GM18861 (cell line): ENCODE results near the gene MEIKIN.

Source experiments
- ATAC-seq: cut with Tn5 transposase; IDR thresholded peaks from one replicate; pipeline ENCODE4 v1.9.1; 2021; ENCODE audit not compliant: unreplicated experiment

The MEIKIN gene, protein sequence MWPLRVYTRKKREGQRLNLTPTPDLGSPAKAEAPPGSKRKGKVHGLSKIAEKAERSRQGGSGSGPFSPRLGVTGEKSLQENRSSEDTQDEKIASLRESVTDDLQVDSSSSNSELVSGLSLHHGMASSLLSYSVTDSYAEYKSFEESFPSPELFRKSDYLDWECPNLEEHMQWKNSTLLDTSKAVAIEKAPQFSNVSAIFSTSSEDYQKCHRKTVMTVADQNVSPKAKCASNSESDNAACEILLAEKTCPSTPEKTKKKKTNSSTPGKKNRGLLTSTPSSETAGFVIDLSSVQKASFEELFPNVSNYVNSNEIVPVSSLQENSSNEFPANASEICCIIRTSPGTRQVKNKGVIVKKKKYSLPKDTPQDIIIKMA

DNA sequence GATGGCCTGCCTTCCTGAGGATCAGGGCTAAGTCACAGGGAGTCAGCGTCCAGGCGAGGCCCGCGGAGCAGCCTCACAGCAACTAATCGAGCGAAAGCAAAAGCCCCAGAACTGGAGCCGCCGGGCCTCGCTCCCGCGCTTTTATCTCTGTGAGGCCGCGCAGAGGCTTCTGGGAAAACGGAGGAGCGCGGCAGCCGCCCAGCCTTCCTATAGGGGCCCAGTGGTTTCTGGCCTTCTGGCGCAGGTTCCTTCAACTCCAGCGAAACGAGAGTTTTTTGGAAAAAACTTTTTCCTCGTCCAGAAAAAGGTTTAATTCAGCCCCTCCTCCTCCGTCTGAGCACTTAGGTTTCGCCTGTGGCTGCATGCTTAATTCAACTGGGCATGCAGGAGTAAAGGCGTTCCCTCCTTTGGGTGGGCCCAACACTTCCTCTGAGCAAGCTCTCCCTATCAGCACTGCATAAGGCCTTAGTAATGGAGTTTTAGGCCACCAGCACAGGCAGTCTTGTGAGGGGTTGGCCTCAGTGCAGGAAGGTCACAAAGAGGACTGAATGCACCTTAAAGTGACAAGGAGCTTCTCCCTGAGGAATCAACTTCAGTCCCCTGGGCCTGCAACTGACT, at the start of gene MEIKIN:
Gene MEIKIN (minus strand): TSS at position 113 of the 618 bp plus-strand sequence. CDS start 158 bp downstream, outside the sequence.
- no peak for ATAC-seq

DNA sequence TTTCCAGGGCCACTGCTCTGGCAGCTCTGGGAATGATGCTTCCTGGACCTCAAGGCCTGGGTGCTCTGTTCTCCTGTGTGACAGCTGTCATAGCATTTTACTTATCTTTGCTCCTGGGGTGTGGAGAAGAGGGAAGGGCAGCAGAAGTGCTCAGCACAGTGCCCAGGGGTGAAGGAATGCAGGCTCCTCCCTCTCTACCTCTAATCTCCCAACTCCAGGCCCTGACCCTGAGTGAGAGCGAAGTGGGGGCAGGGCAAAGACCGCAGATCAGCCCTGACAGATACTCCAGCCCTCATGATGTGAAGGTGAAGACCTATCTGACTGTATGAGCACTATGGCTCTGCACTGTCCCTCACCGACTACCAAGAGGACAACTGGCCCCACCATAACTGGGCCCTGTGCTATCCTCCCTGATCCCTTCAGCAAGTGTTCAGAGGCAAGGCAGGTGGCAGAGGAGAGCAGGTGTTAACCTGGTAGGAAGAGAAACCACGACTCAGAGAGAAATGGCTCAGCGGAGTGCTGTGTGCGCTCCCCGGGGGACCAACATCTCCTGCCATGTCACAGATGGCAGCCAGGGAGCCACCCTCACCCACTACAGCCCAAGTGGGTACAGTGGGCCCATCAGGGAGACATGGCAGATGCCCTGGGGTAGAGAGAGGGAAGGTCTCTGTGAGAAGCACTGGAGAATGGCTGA, 49.2 kb upstream of the MEIKIN start:
- ATAC-seq, result no peak

DNA sequence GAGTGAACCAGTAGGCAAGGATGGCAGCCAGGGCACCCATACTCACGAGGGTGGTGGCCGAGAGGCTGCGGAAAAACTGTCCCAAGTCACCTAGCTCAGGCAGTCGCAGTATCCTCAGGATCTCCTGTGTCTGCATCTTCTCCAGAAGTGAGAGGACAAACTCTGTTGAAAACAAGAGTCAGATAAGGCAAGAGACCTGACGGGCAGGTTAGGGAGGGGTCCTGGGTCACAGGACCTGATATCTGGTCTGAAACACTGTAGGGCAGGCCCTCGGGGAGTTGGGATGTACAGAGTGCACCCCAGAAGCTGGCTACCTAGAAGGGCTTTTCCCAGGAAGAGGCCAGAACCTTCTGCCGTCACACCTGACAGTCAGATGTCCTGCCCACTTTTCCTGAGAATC, 48.6 kb upstream of the MEIKIN start:
- no peak for ATAC-seq

DNA sequence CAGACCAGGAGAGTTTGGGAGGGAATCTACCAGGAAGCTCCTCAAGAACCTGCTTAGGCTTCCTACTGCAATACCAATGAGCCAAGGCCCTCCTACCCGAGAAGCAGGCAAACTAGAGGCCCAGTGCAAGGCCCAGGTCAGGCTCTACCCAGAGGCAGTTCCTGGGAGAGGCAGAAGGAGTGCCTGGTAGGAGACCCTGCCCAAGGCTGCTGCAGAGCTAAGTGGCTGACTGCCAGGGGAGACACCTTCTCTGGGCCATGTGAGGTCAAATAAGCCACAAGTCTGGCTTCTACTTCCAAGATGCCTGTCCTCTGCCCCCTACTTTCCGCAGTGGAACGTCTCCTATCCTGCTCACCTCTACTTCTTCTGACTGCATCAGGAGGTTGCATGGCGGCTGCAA, 48.2 kb upstream of the MEIKIN start:
- ATAC-seq, result no peak

DNA sequence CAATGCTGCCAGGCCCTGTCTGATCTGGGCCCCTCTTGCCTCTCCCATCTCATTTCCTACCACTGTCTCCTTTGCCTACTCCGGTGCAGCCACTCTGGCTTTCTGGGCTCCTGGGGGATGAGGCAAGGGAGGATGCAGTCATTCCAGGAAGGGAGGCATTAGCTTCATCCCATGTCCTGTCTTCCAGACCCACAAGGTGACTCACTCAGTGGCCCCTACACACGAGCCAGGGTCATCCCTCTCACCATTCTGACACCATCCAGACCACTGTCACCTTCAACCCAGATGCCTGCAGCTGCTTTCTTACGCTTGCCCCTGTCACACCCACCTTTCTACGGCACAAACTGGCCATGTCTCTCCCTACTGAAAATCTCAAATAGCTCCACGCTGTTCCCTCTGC, 46.9 kb upstream of the MEIKIN start:
- no peak for ATAC-seq

DNA sequence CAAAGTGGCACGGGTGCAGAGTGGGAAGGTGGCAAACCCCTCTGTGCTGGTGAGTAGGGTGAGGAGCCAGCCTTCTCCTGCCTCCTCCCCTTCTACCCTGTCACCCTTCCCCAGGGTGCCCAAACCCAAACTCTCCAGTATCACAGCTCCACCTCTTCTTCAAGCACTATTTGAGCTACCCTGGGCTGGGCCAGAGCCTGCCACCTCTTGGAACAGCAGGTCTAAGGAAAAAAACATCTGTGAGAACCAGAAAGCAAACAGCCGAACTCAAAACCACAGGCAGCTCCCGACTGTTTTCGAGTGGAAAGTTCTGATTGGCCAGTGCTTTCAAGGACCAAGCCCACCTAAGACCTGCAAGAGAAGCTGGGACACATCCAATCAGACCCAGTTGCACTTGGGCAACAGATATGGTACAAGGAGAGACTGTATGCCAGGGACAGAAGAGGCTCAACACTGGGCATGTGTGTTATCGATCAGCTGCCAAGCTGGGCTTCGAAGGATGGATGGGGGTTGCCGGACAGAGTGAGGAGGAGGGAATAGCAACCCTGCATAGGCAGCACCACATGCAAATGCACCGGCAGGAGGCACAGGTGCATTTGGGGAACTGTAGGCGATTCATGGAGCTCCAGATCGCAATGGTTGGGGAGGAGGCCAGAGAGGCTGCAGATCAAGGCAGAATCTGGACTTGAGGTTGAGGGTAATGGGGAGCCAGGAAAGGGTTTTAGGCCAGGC, 46.3 kb upstream of the MEIKIN start:
- ATAC-seq, result no peak

DNA sequence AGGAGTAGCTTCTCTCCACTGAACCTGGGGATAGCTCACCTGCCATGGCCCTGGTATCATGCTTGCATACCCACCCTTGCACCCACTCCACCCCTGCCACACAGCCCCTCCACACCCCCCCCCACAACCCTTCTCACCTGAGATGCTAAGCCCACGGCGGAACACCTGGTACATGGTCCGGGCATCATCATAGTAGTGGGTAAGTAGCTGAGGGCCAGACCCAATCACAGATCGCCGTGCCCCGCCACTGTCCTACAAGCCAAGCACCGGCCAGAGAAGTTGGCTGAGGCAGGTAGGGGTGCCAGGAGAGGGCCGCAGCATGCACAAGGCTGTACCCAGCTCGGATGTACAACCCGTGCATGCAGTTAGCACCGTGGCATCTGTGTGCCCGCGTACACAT, 45.3 kb upstream of the MEIKIN start:
- no peak for ATAC-seq

DNA sequence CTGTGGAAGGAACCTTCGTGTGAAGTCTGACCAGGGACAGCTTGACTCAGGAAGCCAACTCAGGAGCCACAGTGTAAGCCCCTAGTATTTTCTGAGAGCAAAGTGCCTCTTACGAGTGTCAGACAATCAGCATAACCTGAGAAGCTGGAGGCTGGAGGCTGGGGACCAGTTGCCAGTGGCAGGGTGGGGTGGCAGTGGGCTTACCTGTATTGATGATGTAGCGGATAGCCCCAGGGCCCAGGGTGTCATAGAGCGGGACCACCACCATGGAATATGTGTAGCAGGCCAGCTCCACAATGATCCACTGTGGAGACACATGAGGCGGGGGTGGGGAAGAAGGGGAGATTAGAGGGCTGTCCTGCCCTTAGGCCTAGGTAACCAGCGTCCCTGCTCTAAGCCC, 43.1 kb upstream of the MEIKIN start:
- no peak for ATAC-seq

DNA sequence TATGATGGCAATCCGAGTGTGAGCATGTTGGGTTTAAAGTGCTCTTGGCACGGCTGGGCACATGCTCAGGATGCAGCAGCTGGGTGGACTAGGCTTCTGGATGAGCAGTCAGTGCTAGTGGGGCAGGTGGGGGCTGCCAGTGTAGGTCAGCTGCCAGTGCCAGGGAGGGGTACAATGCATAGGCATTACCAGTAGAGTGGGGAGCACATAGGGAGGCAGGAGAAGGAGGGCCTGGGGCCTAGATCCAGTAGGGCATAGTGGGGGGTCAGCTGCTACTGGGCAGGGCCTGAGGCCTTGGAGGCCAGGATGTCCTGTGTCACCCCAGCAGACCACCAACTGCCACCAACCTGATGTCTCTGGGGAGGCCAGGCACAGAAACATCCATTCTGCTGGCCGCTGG, 41.8 kb upstream of the MEIKIN start:
- no peak for ATAC-seq

DNA sequence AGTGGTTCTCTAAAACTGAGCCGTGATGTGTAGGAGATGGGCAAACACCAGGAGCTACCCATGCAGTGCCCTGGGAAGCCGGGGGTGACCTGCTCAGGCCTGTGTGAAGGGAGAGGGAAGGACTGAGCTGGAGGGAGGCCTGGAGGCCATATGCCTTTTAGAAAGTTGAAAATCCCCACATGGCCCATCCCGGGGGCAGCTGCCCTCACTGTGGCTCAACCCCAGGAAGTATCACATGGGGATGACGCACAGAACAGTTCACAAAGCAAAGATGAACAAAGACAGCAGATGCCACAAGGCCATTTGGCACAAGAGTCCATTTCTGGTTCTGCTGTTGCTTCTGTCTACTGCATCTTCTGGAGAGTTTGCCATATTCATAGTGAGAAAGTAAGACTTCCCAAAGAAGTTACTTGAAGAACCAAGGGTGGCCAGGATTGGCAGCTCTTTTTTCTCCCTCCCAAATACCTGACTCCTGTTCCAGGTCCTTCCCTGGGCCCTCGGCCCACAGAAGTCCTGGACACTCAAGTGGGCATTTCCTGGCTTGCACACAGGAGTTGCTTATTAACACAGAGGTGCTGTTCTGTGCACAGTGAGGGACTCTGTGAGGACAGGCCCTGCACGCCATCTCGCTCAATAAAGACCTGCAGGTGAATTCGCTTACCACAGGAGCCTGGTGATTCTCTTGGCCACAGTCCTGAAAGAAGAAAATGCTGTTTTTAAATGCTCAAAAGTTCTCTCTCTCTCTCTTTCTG, 40.9 kb upstream of the MEIKIN start:
- ATAC-seq, result no peak

DNA sequence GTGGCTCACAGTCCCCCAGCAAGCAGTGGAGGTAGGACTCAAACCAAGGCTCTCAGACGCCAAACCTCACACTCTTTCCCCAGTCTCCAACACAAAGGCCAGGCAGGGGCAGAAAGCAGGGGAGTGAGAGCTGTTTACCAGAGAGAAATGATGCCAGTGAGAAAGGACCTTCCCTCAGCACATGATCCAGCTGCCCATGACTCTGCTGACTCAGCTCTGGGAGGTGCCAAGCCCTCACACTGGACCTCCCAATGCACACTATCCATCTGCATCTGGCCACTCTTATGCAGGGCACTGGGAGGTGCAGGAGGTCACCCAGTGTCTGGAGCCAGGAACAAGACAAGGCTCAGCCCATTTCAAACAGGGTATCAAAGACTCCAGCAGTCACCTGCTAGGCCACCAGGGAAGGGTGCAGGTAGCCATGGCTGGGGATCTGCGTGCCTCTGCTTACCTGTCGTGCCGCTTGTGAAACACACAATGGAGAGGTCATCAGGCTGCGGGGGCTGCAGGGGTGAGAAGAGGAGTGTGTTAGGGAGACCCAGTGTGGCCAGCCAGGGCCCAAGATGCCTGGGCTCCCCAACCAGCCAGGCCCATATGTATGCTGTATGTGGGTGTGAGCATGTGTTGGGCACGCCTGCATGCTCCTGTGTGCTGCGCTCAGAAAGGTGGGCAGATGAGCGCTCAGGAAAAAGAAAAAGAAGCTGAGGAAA, 39.6 kb upstream of the MEIKIN start:
- ATAC-seq, result no peak

DNA sequence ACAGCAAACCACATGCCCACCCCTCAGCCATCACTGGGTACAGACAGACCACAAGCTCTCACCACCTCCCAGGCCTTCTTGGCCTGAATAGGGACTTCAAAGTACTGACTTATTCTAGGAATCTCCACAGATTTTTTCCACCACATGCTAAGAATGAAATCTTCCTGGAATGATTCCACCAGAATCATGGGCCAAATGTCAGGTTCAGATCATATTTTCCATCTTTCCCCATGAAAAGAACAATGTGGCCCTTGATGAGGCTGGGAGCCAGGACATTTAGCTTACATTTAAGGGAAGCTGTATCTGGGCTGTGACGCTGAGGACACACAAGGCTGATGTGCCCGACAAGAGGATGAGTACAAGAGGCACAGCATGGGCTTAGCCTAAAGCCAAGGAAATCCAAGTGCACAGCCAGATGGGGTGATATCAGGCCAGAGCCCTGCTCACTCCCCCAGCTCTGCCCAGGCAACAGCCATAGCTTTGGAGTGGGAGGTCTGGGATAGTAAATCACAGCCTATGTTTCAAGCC, 37.8 kb upstream of the MEIKIN start:
- ATAC-seq, result no peak

DNA sequence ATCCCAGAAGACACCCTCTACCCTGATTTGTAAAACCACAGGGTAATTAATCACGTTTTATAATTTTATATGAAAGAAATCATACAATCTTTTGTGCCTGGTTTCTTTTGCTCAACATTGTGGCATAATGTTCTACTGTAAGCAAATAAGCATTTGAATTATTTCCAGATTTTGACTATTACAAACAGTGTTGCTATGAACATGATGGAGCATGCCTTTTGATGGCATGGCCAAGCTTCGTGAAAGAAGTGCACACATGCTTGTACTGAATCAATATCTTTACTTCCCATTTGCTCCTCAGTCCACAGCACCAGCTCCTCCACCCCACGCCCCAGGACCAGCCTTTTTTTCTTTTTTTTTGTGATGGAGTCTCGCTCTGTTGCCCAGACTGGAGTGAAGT, 36.1 kb upstream of the MEIKIN start:
- ATAC-seq, result no peak

DNA sequence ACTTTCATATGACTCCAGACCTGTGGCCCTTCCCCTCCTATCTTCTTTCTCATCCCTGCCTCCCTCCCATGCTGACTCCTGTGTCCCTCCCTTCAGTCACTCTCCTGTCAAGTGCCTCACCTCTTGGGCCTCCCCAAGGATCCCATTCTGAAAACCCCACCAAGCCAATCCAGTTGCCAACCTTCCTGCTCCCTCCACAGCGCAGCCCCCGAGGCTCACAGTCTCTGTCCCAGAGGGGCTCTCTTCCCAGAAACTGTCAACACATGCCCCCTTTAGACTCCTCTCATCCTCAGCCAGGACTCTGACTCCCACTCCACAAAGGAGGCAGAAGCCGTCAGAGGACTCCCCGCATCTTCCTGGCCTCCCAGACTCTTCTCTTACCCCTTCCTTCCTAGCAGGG, 35.2 kb upstream of the MEIKIN start:
- no peak for ATAC-seq

DNA sequence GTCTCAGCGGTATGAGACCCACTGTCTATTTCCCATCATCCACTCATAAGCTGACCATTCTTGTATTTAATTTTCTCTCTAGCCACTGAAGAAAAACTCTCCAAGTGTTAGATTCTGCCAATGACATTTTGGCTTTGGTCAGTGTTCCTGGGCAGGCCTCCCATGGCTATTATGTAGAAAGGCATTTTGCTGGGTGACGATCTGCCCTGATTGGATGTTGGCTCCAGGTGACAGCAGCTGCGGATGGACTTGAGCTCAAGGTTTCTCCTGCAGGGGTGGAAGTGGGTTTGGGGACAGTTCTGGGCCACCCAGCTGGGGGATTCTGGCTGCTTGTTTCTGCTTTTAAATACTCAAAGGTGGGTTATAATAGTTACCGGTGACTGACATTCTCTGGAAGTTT, 34.4 kb upstream of the MEIKIN start:
- ATAC-seq, result no peak

DNA sequence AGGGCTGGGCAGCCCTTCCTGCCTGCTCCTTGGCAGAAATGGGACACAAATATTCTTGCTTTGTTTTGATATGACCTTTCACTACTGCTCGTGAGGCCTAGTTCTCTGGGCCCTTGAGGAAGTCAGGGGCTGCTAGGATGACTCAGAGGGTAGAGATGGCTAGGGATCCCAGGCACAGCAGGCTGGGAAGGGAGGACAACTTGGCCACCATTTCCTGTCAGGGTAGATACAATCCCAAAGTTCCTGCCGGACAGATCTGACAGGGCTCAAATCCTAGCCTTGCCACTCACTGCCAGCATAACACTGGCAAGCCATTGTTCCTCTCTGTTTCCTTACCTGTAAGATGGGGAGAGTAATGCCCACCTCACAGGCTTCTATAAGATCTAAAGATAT, 31.7 kb upstream of the MEIKIN start:
- no peak for ATAC-seq

DNA sequence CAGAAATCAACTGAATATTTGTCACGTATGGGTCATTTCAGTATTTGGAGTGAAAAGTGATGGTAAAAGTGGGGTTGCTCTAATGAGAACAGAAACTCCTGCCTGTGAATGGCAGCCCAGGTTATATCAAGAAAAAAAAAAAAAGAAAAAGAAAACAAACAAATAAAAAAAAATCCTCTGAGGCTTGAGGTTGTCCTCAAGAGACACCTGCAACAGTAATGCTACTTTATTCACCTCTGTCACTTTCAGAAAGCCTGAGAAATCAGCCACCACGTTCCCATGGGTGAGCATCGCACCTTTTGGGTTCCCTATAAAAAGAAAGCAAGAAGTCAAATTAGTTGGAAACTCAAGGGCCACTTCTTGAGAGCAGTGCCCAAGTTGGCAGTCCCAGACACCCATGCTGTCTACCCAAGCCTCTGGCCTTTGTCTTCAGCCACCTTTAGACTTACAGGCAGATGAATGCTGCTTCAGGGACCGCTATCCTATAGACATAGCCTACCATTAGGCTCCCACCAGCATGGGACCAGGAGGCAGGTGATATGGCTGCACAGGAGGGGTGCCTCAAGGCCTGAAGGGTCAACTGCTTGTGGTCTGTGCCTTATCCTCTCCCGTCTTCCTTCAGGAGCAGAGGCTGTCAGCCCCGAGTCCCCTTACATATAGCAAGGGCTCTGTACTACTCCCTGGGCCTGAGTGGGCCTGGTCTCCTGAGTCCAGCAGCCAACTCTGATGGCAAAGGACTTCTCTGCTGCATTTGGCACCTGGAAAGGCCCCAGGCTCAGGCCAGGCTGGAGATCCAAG, 31.1 kb upstream of the MEIKIN start:
- ATAC-seq, result no peak

DNA sequence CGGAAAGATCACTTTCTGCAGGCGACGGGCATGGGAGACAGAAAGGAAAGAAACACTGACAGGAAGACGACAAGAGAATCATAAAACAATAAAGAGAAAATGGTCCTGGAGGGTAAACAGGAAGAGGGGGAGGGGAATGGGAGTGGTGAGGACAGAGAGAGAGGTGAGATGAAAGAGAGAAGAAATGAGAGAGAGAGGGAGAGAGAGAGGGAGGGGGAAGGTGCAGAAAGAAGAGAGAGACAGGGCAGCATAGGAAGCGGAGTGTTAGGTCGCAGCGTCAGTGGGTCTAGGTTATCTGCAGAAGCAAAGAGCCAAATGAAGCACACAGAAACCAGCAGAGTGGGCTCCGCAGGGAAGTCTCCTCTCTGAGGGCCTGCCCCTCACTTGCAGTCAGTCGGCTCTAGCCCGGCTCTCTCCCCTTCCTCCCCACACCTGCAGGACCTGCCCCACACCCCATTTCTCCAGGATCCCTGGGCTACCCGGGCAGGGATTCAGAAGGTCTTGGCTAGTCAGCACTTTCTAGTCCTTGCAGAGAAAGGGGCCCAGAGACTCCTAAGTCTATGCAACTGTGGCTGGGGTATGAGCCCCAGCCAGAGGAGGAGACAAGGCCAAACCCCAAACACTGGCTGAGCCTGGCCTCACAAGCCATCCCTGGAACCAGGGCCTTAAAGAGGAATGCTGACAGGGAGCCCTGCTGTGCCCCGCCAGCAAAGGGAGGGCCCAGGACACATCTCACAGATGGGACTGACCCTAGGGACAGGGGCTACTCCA, 29.7 kb upstream of the MEIKIN start:
- ATAC-seq, result no peak

DNA sequence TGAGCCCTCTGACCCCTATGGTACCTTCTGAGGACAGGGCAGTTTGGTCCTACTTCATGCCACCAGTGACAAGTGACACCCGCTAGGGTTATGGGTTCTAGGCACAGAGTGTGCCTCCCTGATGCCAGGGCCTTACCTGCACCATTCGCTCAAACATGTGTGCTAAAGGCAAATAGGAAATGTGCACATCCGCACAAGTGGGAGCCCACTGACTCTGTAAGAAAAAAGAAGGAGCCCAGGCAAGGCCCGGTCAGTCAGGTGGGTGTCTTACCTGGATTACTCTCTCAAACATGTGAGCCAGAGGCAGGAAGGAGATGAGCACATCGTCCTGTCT, 29.1 kb upstream of the MEIKIN start:
- no peak for ATAC-seq
